CD14-positive monocyte (primary cell): ENCODE results near the gene SAMD3. TPM values are rescaled to one million over a fixed set of nuclear protein-coding genes. Genes with fewer than 3 reads are reported as not detected.
"Not testable (repeated sequence)": the region's sequence is repeated elsewhere in the genome, so short reads cannot be mapped to it uniquely, and the experiment has no call there.

ENCODE experiments used
- DNase-seq, 3 donors: peaks; one replicate each; pipeline ENCODE4 v3.0.0-alpha.2; 2011 to 2022
- H2AFZ ChIP-seq: 2 replicates; pipeline ENCODE4 v1.6.0; 2012; ENCODE audit warnings: mild to moderate bottlenecking, low read depth, low read length, inconsistent platforms; ENCODE audit not compliant: insufficient read depth, poor library complexity, severe bottlenecking
- H3K27ac ChIP-seq, 2 donors: 1 replicate in 1 of 2; 2 replicates in 1 of 2; pipeline ENCODE4 v1.5.1; 2012 to 2013; ENCODE audit warnings: low read length in 2 of 2, control low read depth in 1 of 2, inconsistent platforms in 1 of 2, low read depth in 1 of 2, mild to moderate bottlenecking in 1 of 2
- H3K27me3 ChIP-seq, 2 donors: one replicate each; pipeline versions ENCODE4 v1.6.0 to v1.6.1; 2011 to 2013; ENCODE audit warnings: low read length in 2 of 2; ENCODE audit not compliant: control insufficient read depth in 2 of 2, insufficient read depth in 2 of 2
- H3K36me3 ChIP-seq, 2 donors: replicated peaks in 1 of 2; 1 replicate in 1 of 2; 2 replicates in 1 of 2; pipeline versions ENCODE4 v1.5.1 to v1.6.1; 2012 to 2013; ENCODE audit warnings: low read length in 2 of 2, control low read depth in 1 of 2, inconsistent platforms in 1 of 2, mild to moderate bottlenecking in 1 of 2; ENCODE audit not compliant: insufficient read depth in 2 of 2, control insufficient read depth in 1 of 2
- H3K4me1 ChIP-seq, 2 donors: 1 replicate in 1 of 2; 2 replicates in 1 of 2; pipeline versions ENCODE4 v1.5.1 to v1.6.1; 2012 to 2013; ENCODE audit warnings: low read length in 2 of 2, control low read depth in 1 of 2, inconsistent platforms in 1 of 2, mild to moderate bottlenecking in 1 of 2, moderate library complexity in 1 of 2; ENCODE audit not compliant: insufficient read depth in 2 of 2, control insufficient read depth in 1 of 2
- H3K4me2 ChIP-seq: replicated peaks from 2 replicates; pipeline ENCODE3; 2012; ENCODE audit warnings: low read length, moderate library complexity, mild to moderate bottlenecking; ENCODE audit not compliant: poor library complexity, severe bottlenecking; ENCODE audit errors: extremely low read depth
- H3K4me3 ChIP-seq, 3 experiments: fragments of 200-600 bp in 1 of 3; sonication (generic) in 1 of 3; replicated peaks in 1 of 3; 1 replicate in 2 of 3; 2 replicates in 1 of 3; pipeline ENCODE4 v1.5.1; 2011 to 2013; ENCODE audit warnings: low read length in 3 of 3, mild to moderate bottlenecking in 3 of 3, control low read depth in 2 of 3, low read depth in 2 of 3, inconsistent platforms in 1 of 3, moderate library complexity in 1 of 3
- H3K79me2 ChIP-seq: 2 replicates; pipeline ENCODE4 v1.6.0; 2012; ENCODE audit warnings: mild to moderate bottlenecking, control low read depth, inconsistent platforms, low read length, moderate library complexity; ENCODE audit not compliant: insufficient read depth
- H3K9ac ChIP-seq: 2 replicates; pipeline ENCODE4 v1.6.0; 2017; ENCODE audit warnings: low read length, mild to moderate bottlenecking; ENCODE audit not compliant: insufficient read depth, poor library complexity, severe bottlenecking
- H3K9me3 ChIP-seq, 2 donors: replicated peaks in 1 of 2; 1 replicate in 1 of 2; 2 replicates in 1 of 2; pipeline versions ENCODE4 v1.5.1 to v1.6.1; 2012 to 2013; ENCODE audit warnings: low read length in 2 of 2, control low read depth in 1 of 2; ENCODE audit not compliant: control insufficient read depth in 1 of 2, insufficient read depth in 1 of 2
- H4K20me1 ChIP-seq: 2 replicates; pipeline ENCODE4 v1.6.0; 2012; ENCODE audit warnings: mild to moderate bottlenecking, low read length, control low read depth, moderate library complexity; ENCODE audit not compliant: insufficient read depth
- H3K27ac Mint-ChIP-seq, 7 donors: one replicate each; pipeline ENCODE4 v1.8.0; 2020; ENCODE audit warnings: mild to moderate bottlenecking in 7 of 7, mixed read lengths in 7 of 7, moderate library complexity in 6 of 7, inconsistent platforms in 2 of 7
- H3K27me3 Mint-ChIP-seq, 3 donors: one replicate each; pipeline ENCODE4 v1.8.0; 2021 to 2022; ENCODE audit warnings: low read depth in 3 of 3, mild to moderate bottlenecking in 3 of 3, mixed read lengths in 3 of 3, moderate library complexity in 3 of 3, inconsistent platforms in 1 of 3
- H3K36me3 Mint-ChIP-seq, 2 donors: one replicate each; pipeline ENCODE4 v1.8.0; 2020; ENCODE audit warnings: mixed read lengths in 2 of 2, inconsistent platforms in 1 of 2, mild to moderate bottlenecking in 1 of 2
- H3K4me1 Mint-ChIP-seq: one replicate; pipeline ENCODE4 v1.8.0; 2020; ENCODE audit warnings: mild to moderate bottlenecking, mixed read lengths
- H3K4me3 Mint-ChIP-seq, 2 donors: one replicate each; pipeline ENCODE4 v1.8.0; 2020; ENCODE audit warnings: mild to moderate bottlenecking in 2 of 2, mixed read lengths in 2 of 2, moderate library complexity in 1 of 2
- H3K9me3 Mint-ChIP-seq, 7 donors: one replicate each; pipeline ENCODE4 v1.8.0; 2020 to 2022; ENCODE audit warnings: mixed read lengths in 7 of 7, mild to moderate bottlenecking in 6 of 7, moderate library complexity in 6 of 7, inconsistent platforms in 2 of 7
- WGBS: methylation state at CpG from one replicate; pipeline ENCODE4 v1.1.5; 2013; ENCODE audit warnings: missing lambda C conversion rate; ENCODE audit not compliant: insufficient coverage; 5-methylcytosine and 5-hydroxymethylcytosine counted together
- intact Hi-C, 2 donors: fragments of 100-400 bp; cut with micrococcal nuclease; formaldehyde crosslinking; loops; one replicate each; pipeline versions ENCODE4 v1.15.0 to v1.15.1; 2023
- polyA plus RNA-seq, 3 donors: library from polyadenylated mRNA; depleted of rRNA in 1 of 3; unstranded in 2 of 3; stranded (reverse) in 1 of 3; fragments of 300-500 nt in 2 of 3; fragments of >200 nt in 1 of 3; fragmentation: Illumina TruSeq in 2 of 3; gene quantifications; 1 replicate in 2 of 3; 2 replicates in 1 of 3; pipeline ENCODE4 v1.2.3, GENCODE V29; 2012 to 2021
- TF ChIP-seq, protein P1 (sequence below): fragments of 200-600 bp; IDR thresholded peaks from one replicate; pipeline ENCODE4 v1.8.0; 2022; ENCODE audit warnings: antibody characterized with exemption, mild to moderate bottlenecking

SAMD3 gene
- polyA plus RNA-seq, 3 donors, result 0.33 to 0.49 TPM; not detected in 1

DNA sequence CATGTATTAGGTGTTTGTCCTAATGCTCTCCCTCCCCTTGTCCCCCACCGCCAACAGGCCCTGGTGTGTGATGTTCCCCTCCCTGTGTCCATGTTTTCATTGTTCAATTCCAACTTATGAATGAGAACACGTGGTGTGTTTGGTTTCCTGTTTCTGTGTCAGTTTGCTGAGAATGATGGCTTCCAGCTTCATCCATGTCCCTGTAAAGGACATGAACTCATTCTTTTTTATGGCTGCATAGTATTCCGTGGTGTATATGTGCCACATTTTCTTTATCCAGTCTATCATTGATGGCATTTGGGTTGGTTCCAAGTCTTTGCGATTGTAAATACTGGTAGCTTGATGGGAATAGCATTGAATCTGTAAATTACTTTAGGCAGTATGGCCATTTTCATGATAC is 52.6 kb downstream of the SAMD3 start:
- H3K4me1 Mint-ChIP-seq, H2AFZ ChIP-seq, DNase-seq, H3K4me3 Mint-ChIP-seq, H3K27me3 Mint-ChIP-seq, H4K20me1 ChIP-seq, H3K9me3 ChIP-seq, H3K36me3 Mint-ChIP-seq, H3K27ac ChIP-seq, H3K27ac Mint-ChIP-seq, H3K4me1 ChIP-seq, H3K36me3 ChIP-seq, H3K79me2 ChIP-seq, intact Hi-C loops, H3K9ac ChIP-seq, H3K4me3 ChIP-seq, H3K4me2 ChIP-seq, H3K27me3 ChIP-seq: not testable (repeated sequence)
- peaks cover 0 to 20% (median 9%) of the 10 kb centered on the region in 7 donors for H3K9me3 Mint-ChIP-seq
- WGBS, result no CpG with 5 or more reads among the region's 4 CpGs

DNA sequence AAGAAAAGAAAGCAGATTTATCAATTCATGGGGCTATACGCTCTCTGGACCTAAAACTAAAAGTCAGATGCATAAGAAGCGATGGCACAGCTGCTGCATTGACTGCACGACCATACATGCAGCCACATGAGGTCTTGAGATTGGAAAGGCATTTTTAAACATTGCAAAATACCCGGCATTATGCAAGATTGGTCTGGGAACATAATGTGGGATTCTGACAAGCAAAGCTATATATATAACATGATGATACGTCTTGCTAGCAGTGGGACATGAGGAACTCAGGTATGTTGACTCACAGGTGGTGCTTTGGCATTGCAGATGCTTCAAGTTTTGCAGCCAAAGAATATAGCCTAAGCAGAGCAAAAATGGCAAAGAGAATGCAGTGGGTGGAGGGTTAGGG is 55.1 kb downstream of the SAMD3 start:
- Mint-ChIP-seq H3K4me1 (no peaks in the 10 kb centered on the region), H3K27ac (no peak overlapping the region)

More for the DNA sequence above, 55.1 kb downstream of the SAMD3 start:
- no peak overlapping the region for H3K4me3 ChIP-seq
- intact Hi-C loops, result no loop called here
- no peak overlapping the region for H3K4me3 Mint-ChIP-seq
- no peak overlapping the region for H3K9ac ChIP-seq
- H3K4me2 ChIP-seq, result no peak overlapping the region
- no peaks in the 10 kb centered on the region for H3K36me3 ChIP-seq
- peaks cover 0 to 2% (median 0%) of the 10 kb centered on the region in 3 donors for H3K27me3 Mint-ChIP-seq
- no peaks in the 10 kb centered on the region for H3K9me3 ChIP-seq
- H4K20me1 ChIP-seq, result no peaks in the 10 kb centered on the region
- WGBS, result 100% methylated on average over 2 of the region's 5 CpGs
- TF ChIP-seq, protein P1, sequence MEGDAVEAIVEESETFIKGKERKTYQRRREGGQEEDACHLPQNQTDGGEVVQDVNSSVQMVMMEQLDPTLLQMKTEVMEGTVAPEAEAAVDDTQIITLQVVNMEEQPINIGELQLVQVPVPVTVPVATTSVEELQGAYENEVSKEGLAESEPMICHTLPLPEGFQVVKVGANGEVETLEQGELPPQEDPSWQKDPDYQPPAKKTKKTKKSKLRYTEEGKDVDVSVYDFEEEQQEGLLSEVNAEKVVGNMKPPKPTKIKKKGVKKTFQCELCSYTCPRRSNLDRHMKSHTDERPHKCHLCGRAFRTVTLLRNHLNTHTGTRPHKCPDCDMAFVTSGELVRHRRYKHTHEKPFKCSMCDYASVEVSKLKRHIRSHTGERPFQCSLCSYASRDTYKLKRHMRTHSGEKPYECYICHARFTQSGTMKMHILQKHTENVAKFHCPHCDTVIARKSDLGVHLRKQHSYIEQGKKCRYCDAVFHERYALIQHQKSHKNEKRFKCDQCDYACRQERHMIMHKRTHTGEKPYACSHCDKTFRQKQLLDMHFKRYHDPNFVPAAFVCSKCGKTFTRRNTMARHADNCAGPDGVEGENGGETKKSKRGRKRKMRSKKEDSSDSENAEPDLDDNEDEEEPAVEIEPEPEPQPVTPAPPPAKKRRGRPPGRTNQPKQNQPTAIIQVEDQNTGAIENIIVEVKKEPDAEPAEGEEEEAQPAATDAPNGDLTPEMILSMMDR, result no peak
- peaks cover 0 to 9% (median 6%) of the 10 kb centered on the region in 7 donors for H3K9me3 Mint-ChIP-seq
- no peaks in the 10 kb centered on the region for H3K27me3 ChIP-seq
- no peaks in the 10 kb centered on the region for H3K36me3 Mint-ChIP-seq
- no peak overlapping the region for H3K27ac ChIP-seq
- no peak overlapping the region for H2AFZ ChIP-seq
- no peak for DNase-seq
- H3K79me2 ChIP-seq, result no peaks in the 10 kb centered on the region
- no peaks in the 10 kb centered on the region for H3K4me1 ChIP-seq
